ENCODE results near the gene BLTP2.

BLTP2 gene

GRCh38 chr17:28623696-28624095, 21.3 kb downstream of the BLTP2 start:
- TF ChIP-seq CTCF (IDR thresholded peaks at IDR 0.05; ENCODE audit: insufficient read depth, low read length, missing control alignments): no peak
- no peak for DNase-seq (ENCODE audit: low read depth, low spot score)
- POLR2A ChIA-PET: no interaction called here

GRCh38 chr17:28622186-28622585, 22.8 kb downstream of the BLTP2 start:
- no peak for TF ChIP-seq CTCF (IDR thresholded peaks at IDR 0.05; ENCODE audit: insufficient read depth, low read length, missing control alignments)
- H3K4me3 ChIP-seq (ENCODE audit: low read depth, low read length): no peak overlapping the region
- no peak for DNase-seq (ENCODE audit: low read depth, low spot score)
- POLR2A ChIA-PET: no interaction called here
- CTCF ChIA-PET: interaction anchor here (1.4 to 10.1 kb wide), 4 partner anchors 9 to 24 kb away, joined by 4 to 100 read pairs (median 21); partner anchors contain the start of gene RSKR

More at GRCh38 chr17:28623696-28624095, 21.3 kb downstream of the BLTP2 start:
- CTCF ChIA-PET: interaction anchor here (0.9 to 10.1 kb wide), 3 partner anchors 9 to 18 kb away, joined by 3 to 100 read pairs (median 37); partner anchors contain the start of gene RSKR
- H3K4me3 ChIP-seq (ENCODE audit: low read depth, low read length): no peak overlapping the region

- H3K4me3 ChIP-seq (ENCODE audit: low read depth, low read length): no peak overlapping the region
- CTCF ChIA-PET: interaction anchor here (0.9 to 10.1 kb wide), 3 partner anchors 7 to 113 kb away, joined by 3 to 100 read pairs (median 37); partner anchors contain the start of gene RSKR
- no peak for TF ChIP-seq CTCF (IDR thresholded peaks at IDR 0.05; ENCODE audit: insufficient read depth, low read length, missing control alignments)
- POLR2A ChIA-PET: no interaction called here
- DNase-seq (ENCODE audit: low read depth, low spot score): no peak
These were observed 24.9 kb downstream of the BLTP2 start for GRCh38 chr17:28620010-28620409.

- DNase-seq (ENCODE audit: low read depth, low spot score): no peak
- H3K4me3 ChIP-seq (ENCODE audit: low read depth, low read length): no peak overlapping the region
- ChIA-PET CTCF (interaction anchor here (0.9 to 7.7 kb wide), 4 partner anchors 24 to 125 kb away, joined by 3 to 37 read pairs (median 10); partner anchors contain the start of gene BLTP2), POLR2A (no interaction called here)
- no peak for TF ChIP-seq CTCF (IDR thresholded peaks at IDR 0.05; ENCODE audit: insufficient read depth, low read length, missing control alignments)
These were observed 26.5 kb downstream of the BLTP2 start for GRCh38 chr17:28618464-28618863.

- DNase-seq (ENCODE audit: low read depth, low spot score): no peak
- TF ChIP-seq CTCF (IDR thresholded peaks at IDR 0.05; ENCODE audit: insufficient read depth, low read length, missing control alignments): no peak
- POLR2A ChIA-PET: no interaction called here
- CTCF ChIA-PET: interaction anchor here (1.0 to 7.7 kb wide), 3 partner anchors 7 to 37 kb away, joined by 3 to 100 read pairs (median 37); no protein-coding TSS in a partner anchor
- no peak overlapping the region for H3K4me3 ChIP-seq (ENCODE audit: low read depth, low read length)
These were observed 28.7 kb downstream of the BLTP2 start for GRCh38 chr17:28616281-28616680.

GRCh38 chr17:28615260-28615940, 29.6 kb downstream of the BLTP2 start:
- POLR2A ChIA-PET: no interaction called here
- CTCF ChIA-PET: interaction anchor here (0.7 to 7.2 kb wide), 7 partner anchors 8 to 123 kb away, joined by 3 to 100 read pairs (median 3); partner anchors contain the start of gene BLTP2
- DNase-seq (ENCODE audit: low read depth, low spot score): no peak
- no peak for TF ChIP-seq CTCF (IDR thresholded peaks at IDR 0.05; ENCODE audit: insufficient read depth, low read length, missing control alignments)
- no peak overlapping the region for H3K4me3 ChIP-seq (ENCODE audit: low read depth, low read length)

Measured in AG04449 (cell line).